ENCODE data around the gene SLC35F5.
"Not testable (repeated sequence)": the region's sequence is repeated elsewhere in the genome, so short reads cannot be mapped to it uniquely, and the experiment has no call there.

SLC35F5 gene

GRCh38 chr2:113711851-113712250, 44.6 kb downstream of the SLC35F5 start:
- no peaks in the 10 kb centered on the region for H3K27me3 ChIP-seq (ENCODE audit: low read depth, low read length)
- TF ChIP-seq CTCF (IDR thresholded peaks at IDR 0.05; ENCODE audit: low read depth, low read length) (no peak), EZH2phosphoT487 (IDR thresholded peaks at IDR 0.05; ENCODE audit: low read depth) (no peak)
- no peak overlapping the region for H2AFZ ChIP-seq (ENCODE audit: low read depth, low read length)
- no peaks in the 10 kb centered on the region for H3K79me2 ChIP-seq (ENCODE audit: low read length)
- H3K4me1 ChIP-seq (ENCODE audit: low read length): no peaks in the 10 kb centered on the region
- no peak overlapping the region for H3K9ac ChIP-seq (ENCODE audit: low read length)
- no peaks in the 10 kb centered on the region for H4K20me1 ChIP-seq (ENCODE audit: insufficient read depth, low read length)
- no peak overlapping the region for H3K27ac ChIP-seq (ENCODE audit: low read length)
- no peak overlapping the region for H3K4me2 ChIP-seq (ENCODE audit: low read length)
- H3K9me3 ChIP-seq (ENCODE audit: insufficient read depth, low read length): no peaks in the 10 kb centered on the region
- H3K4me3 ChIP-seq (ENCODE audit: low read length): no peak overlapping the region
- peaks cover 5% of the 10 kb centered on the region for H3K36me3 ChIP-seq (replicated peaks; ENCODE audit: low read depth, low read length)

GRCh38 chr2:113709022-113709421, 47.4 kb downstream of the SLC35F5 start:
- Histone ChIP-seq H3K27ac (ENCODE audit: low read length) (no peak overlapping the region), H3K9ac (ENCODE audit: low read length) (no peak overlapping the region), H3K4me3 (ENCODE audit: low read length) (no peak overlapping the region), H3K79me2 (ENCODE audit: low read length) (no peaks in the 10 kb centered on the region), H3K9me3 (ENCODE audit: insufficient read depth, low read length) (no peaks in the 10 kb centered on the region), H4K20me1 (ENCODE audit: insufficient read depth, low read length) (no peaks in the 10 kb centered on the region), H3K27me3 (ENCODE audit: low read depth, low read length) (no peaks in the 10 kb centered on the region), H2AFZ (ENCODE audit: low read depth, low read length) (no peak overlapping the region), H3K4me2 (ENCODE audit: low read length) (no peak overlapping the region), H3K4me1 (ENCODE audit: low read length) (no peaks in the 10 kb centered on the region), H3K36me3 (replicated peaks; ENCODE audit: low read depth, low read length) (peaks cover 5% of the 10 kb centered on the region)
- TF ChIP-seq EZH2phosphoT487 (IDR thresholded peaks at IDR 0.05; ENCODE audit: low read depth): no peak
- TF ChIP-seq CTCF (IDR thresholded peaks at IDR 0.05; ENCODE audit: low read depth, low read length): no peak

GRCh38 chr2:113707106-113707505, 49.3 kb downstream of the SLC35F5 start:
- Histone ChIP-seq H3K27ac (ENCODE audit: low read length) (no peak overlapping the region), H3K79me2 (ENCODE audit: low read length) (no peaks in the 10 kb centered on the region), H2AFZ (ENCODE audit: low read depth, low read length) (no peak overlapping the region), H3K9ac (ENCODE audit: low read length) (no peak overlapping the region), H3K4me1 (ENCODE audit: low read length) (no peaks in the 10 kb centered on the region), H3K4me2 (ENCODE audit: low read length) (no peak overlapping the region), H4K20me1 (ENCODE audit: insufficient read depth, low read length) (no peaks in the 10 kb centered on the region), H3K9me3 (ENCODE audit: insufficient read depth, low read length) (no peaks in the 10 kb centered on the region), H3K4me3 (ENCODE audit: low read length) (no peak overlapping the region), H3K27me3 (ENCODE audit: low read depth, low read length) (no peaks in the 10 kb centered on the region), H3K36me3 (replicated peaks; ENCODE audit: low read depth, low read length) (no peaks in the 10 kb centered on the region)
- TF ChIP-seq EZH2phosphoT487 (IDR thresholded peaks at IDR 0.05; ENCODE audit: low read depth) (no peak), CTCF (IDR thresholded peaks at IDR 0.05; ENCODE audit: low read depth, low read length) (no peak)

- no peak overlapping the region for H3K4me3 ChIP-seq (ENCODE audit: low read length)
- no peaks in the 10 kb centered on the region for H4K20me1 ChIP-seq (ENCODE audit: insufficient read depth, low read length)
- no peaks in the 10 kb centered on the region for H3K4me1 ChIP-seq (ENCODE audit: low read length)
- H3K9me3 ChIP-seq (ENCODE audit: insufficient read depth, low read length): no peaks in the 10 kb centered on the region
- no peaks in the 10 kb centered on the region for H3K79me2 ChIP-seq (ENCODE audit: low read length)
- no peak overlapping the region for H3K4me2 ChIP-seq (ENCODE audit: low read length)
- no peak overlapping the region for H3K9ac ChIP-seq (ENCODE audit: low read length)
- H3K27me3 ChIP-seq (ENCODE audit: low read depth, low read length): no peaks in the 10 kb centered on the region
- H3K27ac ChIP-seq (ENCODE audit: low read length): no peak overlapping the region
- no peak overlapping the region for H2AFZ ChIP-seq (ENCODE audit: low read depth, low read length)
- no peaks in the 10 kb centered on the region for H3K36me3 ChIP-seq (replicated peaks; ENCODE audit: low read depth, low read length)
- no peak for TF ChIP-seq EZH2phosphoT487 (IDR thresholded peaks at IDR 0.05; ENCODE audit: low read depth)
- no peak for TF ChIP-seq CTCF (IDR thresholded peaks at IDR 0.05; ENCODE audit: low read depth, low read length)
Observed at GRCh38 chr2:113705982-113706523, 50.4 kb downstream of the SLC35F5 start.

- H3K27me3 ChIP-seq (ENCODE audit: low read depth, low read length); H3K4me1 ChIP-seq (ENCODE audit: low read length); H4K20me1 ChIP-seq (ENCODE audit: insufficient read depth, low read length); H3K9ac ChIP-seq (ENCODE audit: low read length); H3K4me3 ChIP-seq (ENCODE audit: low read length); H3K36me3 ChIP-seq (replicated peaks; ENCODE audit: low read depth, low read length); H3K27ac ChIP-seq (ENCODE audit: low read length); H3K9me3 ChIP-seq (ENCODE audit: insufficient read depth, low read length); H2AFZ ChIP-seq (ENCODE audit: low read depth, low read length); H3K79me2 ChIP-seq (ENCODE audit: low read length); H3K4me2 ChIP-seq (ENCODE audit: low read length): not testable (repeated sequence)
Observed at GRCh38 chr2:113704300-113704993, 52.0 kb downstream of the SLC35F5 start.
